ENCODE results near the gene ZG16.
"Not testable (repeated sequence)": the region's sequence is repeated elsewhere in the genome, so short reads cannot be mapped to it uniquely, and the experiment has no call there.

ZG16 gene

GRCh38 chr16:29756654-29757053 is 21.4 kb upstream of the ZG16 start:
- no peaks in the 10 kb centered on the region for H3K9me3 ChIP-seq (ENCODE audit: insufficient read depth, low read length)
- H3K4me1 ChIP-seq (ENCODE audit: insufficient read depth, insufficient read length) = peaks cover 5% of the 10 kb centered on the region
- DNase-seq (ENCODE audit: low read depth, low spot score) = no peak
- no peaks in the 10 kb centered on the region for H3K27me3 ChIP-seq (ENCODE audit: insufficient read depth, insufficient read length)
- no peak overlapping the region for H3K4me3 ChIP-seq (ENCODE audit: insufficient read length, low read depth)
- no peak overlapping the region for H3K9ac ChIP-seq (ENCODE audit: insufficient read length, low read depth)
- no peak for TF ChIP-seq ZNF274 (IDR thresholded peaks at IDR 0.05; ENCODE audit: low read depth, low read length)
- no peak for TF ChIP-seq SUZ12 (IDR thresholded peaks at IDR 0.05; ENCODE audit: extremely low read depth, insufficient read depth, insufficient read length)
- TF ChIP-seq YY1 (IDR thresholded peaks at IDR 0.05; ENCODE audit: insufficient read depth, insufficient read length) = no peak
- no peaks in the 10 kb centered on the region for H3K36me3 ChIP-seq (ENCODE audit: insufficient read depth, insufficient read length, low read length)

- H3K4me3 ChIP-seq (ENCODE audit: insufficient read length, low read depth); H3K9me3 ChIP-seq (ENCODE audit: insufficient read depth, low read length); DNase-seq (ENCODE audit: low read depth, low spot score); H3K36me3 ChIP-seq (ENCODE audit: insufficient read depth, insufficient read length, low read length); H3K27me3 ChIP-seq (ENCODE audit: insufficient read depth, insufficient read length); H3K4me1 ChIP-seq (ENCODE audit: insufficient read depth, insufficient read length); H3K9ac ChIP-seq (ENCODE audit: insufficient read length, low read depth): not testable (repeated sequence)
These were observed 21.0 kb upstream of the ZG16 start for GRCh38 chr16:29757086-29757485.

GRCh38 chr16:29757950-29758466 is 20.0 kb upstream of the ZG16 start:
- H3K4me1 ChIP-seq (ENCODE audit: insufficient read depth, insufficient read length) = peaks cover 5% of the 10 kb centered on the region
- no peaks in the 10 kb centered on the region for H3K27me3 ChIP-seq (ENCODE audit: insufficient read depth, insufficient read length)
- no peaks in the 10 kb centered on the region for H3K9me3 ChIP-seq (ENCODE audit: insufficient read depth, low read length)
- DNase-seq (ENCODE audit: low read depth, low spot score) = peak; percentile 25
- H3K9ac ChIP-seq (ENCODE audit: insufficient read length, low read depth) = no peak overlapping the region
- no peaks in the 10 kb centered on the region for H3K36me3 ChIP-seq (ENCODE audit: insufficient read depth, insufficient read length, low read length)
- TF ChIP-seq YY1 (IDR thresholded peaks at IDR 0.05; ENCODE audit: insufficient read depth, insufficient read length) (no peak), SUZ12 (IDR thresholded peaks at IDR 0.05; ENCODE audit: extremely low read depth, insufficient read depth, insufficient read length) (no peak), ZNF274 (IDR thresholded peaks at IDR 0.05; ENCODE audit: low read depth, low read length) (no peak)
- no peak overlapping the region for H3K4me3 ChIP-seq (ENCODE audit: insufficient read length, low read depth)

- no peaks in the 10 kb centered on the region for H3K36me3 ChIP-seq (ENCODE audit: insufficient read depth, insufficient read length, low read length)
- peak overlapping the region; percentile 34 for H3K9ac ChIP-seq (ENCODE audit: insufficient read length, low read depth)
- no peak overlapping the region for H3K4me3 ChIP-seq (ENCODE audit: insufficient read length, low read depth)
- no peaks in the 10 kb centered on the region for H3K9me3 ChIP-seq (ENCODE audit: insufficient read depth, low read length)
- H3K4me1 ChIP-seq (ENCODE audit: insufficient read depth, insufficient read length) = peaks cover 7% of the 10 kb centered on the region
- no peak for DNase-seq (ENCODE audit: low read depth, low spot score)
- H3K27me3 ChIP-seq (ENCODE audit: insufficient read depth, insufficient read length) = no peaks in the 10 kb centered on the region
- TF ChIP-seq SUZ12 (IDR thresholded peaks at IDR 0.05; ENCODE audit: extremely low read depth, insufficient read depth, insufficient read length) (no peak), ZNF274 (IDR thresholded peaks at IDR 0.05; ENCODE audit: low read depth, low read length) (no peak), YY1 (IDR thresholded peaks at IDR 0.05; ENCODE audit: insufficient read depth, insufficient read length) (no peak)
These were observed 17.3 kb upstream of the ZG16 start for GRCh38 chr16:29760567-29761279.

GRCh38 chr16:29761280-29761651 is 16.8 kb upstream of the ZG16 start:
- DNase-seq (ENCODE audit: low read depth, low spot score); H3K9me3 ChIP-seq (ENCODE audit: insufficient read depth, low read length); H3K4me1 ChIP-seq (ENCODE audit: insufficient read depth, insufficient read length); H3K9ac ChIP-seq (ENCODE audit: insufficient read length, low read depth); H3K36me3 ChIP-seq (ENCODE audit: insufficient read depth, insufficient read length, low read length); H3K27me3 ChIP-seq (ENCODE audit: insufficient read depth, insufficient read length); H3K4me3 ChIP-seq (ENCODE audit: insufficient read length, low read depth): not testable (repeated sequence)

- TF ChIP-seq YY1 (IDR thresholded peaks at IDR 0.05; ENCODE audit: insufficient read depth, insufficient read length) = no peak
- no peak for TF ChIP-seq ZNF274 (IDR thresholded peaks at IDR 0.05; ENCODE audit: low read depth, low read length)
- TF ChIP-seq SUZ12 (IDR thresholded peaks at IDR 0.05; ENCODE audit: extremely low read depth, insufficient read depth, insufficient read length) = no peak
- Histone ChIP-seq H3K4me1 (ENCODE audit: insufficient read depth, insufficient read length) (peaks cover 7% of the 10 kb centered on the region), H3K9me3 (ENCODE audit: insufficient read depth, low read length) (no peaks in the 10 kb centered on the region), H3K9ac (ENCODE audit: insufficient read length, low read depth) (no peak overlapping the region), H3K36me3 (ENCODE audit: insufficient read depth, insufficient read length, low read length) (no peaks in the 10 kb centered on the region), H3K4me3 (ENCODE audit: insufficient read length, low read depth) (no peak overlapping the region), H3K27me3 (ENCODE audit: insufficient read depth, insufficient read length) (no peaks in the 10 kb centered on the region)
- DNase-seq (ENCODE audit: low read depth, low spot score) = no peak
These were observed 16.2 kb upstream of the ZG16 start for GRCh38 chr16:29761882-29762281.

- H3K4me3 ChIP-seq (ENCODE audit: insufficient read length, low read depth) = no peak overlapping the region
- peaks cover 5% of the 10 kb centered on the region for H3K4me1 ChIP-seq (ENCODE audit: insufficient read depth, insufficient read length)
- no peak for DNase-seq (ENCODE audit: low read depth, low spot score)
These were observed 14.7 kb upstream of the ZG16 start for GRCh38 chr16:29763326-29763725.

More at GRCh38 chr16:29763326-29763725, 14.7 kb upstream of the ZG16 start:
- TF ChIP-seq SUZ12 (IDR thresholded peaks at IDR 0.05; ENCODE audit: extremely low read depth, insufficient read depth, insufficient read length) = no peak
- TF ChIP-seq YY1 (IDR thresholded peaks at IDR 0.05; ENCODE audit: insufficient read depth, insufficient read length) = no peak
- no peak for TF ChIP-seq ZNF274 (IDR thresholded peaks at IDR 0.05; ENCODE audit: low read depth, low read length)
- H3K27me3 ChIP-seq (ENCODE audit: insufficient read depth, insufficient read length) = no peaks in the 10 kb centered on the region
- no peaks in the 10 kb centered on the region for H3K36me3 ChIP-seq (ENCODE audit: insufficient read depth, insufficient read length, low read length)
- no peak overlapping the region for H3K9ac ChIP-seq (ENCODE audit: insufficient read length, low read depth)
- no peaks in the 10 kb centered on the region for H3K9me3 ChIP-seq (ENCODE audit: insufficient read depth, low read length)

Measured in NT2/D1 (cell line).